ENCODE results near the gene PJA1. TPM values are rescaled to one million over a fixed set of nuclear protein-coding genes. Genes with fewer than 3 reads are reported as not detected.

The PJA1 gene
- total RNA-seq, 1 experiment from 2014 or later, result 42.5 TPM

- no peak for DNase-seq (ENCODE audit: low read depth)
These were observed 51.5 kb downstream of the PJA1 start for GRCh38 chrX:69113723-69114122.

Measured in RPMI7951 (cell line).